GM12891 (cell line): ENCODE data around the gene URM1.

ENCODE experiments used
- POLR2A ChIP-seq: IDR thresholded peaks from 2 replicates; pipeline ENCODE4 v1.6.1; 2011; ENCODE audit warnings: low read depth, low read length, control low read depth
- POLR2AphosphoS5 ChIP-seq: IDR thresholded peaks from 2 replicates; pipeline ENCODE4 v1.6.1; 2011; ENCODE audit warnings: low read depth, low read length, control low read depth
- SPI1 ChIP-seq: IDR thresholded peaks from 2 replicates; pipeline ENCODE4 v1.6.1; 2011; ENCODE audit warnings: low read depth, low read length, control low read depth
- TAF1 ChIP-seq: IDR thresholded peaks from 2 replicates; pipeline ENCODE4 v1.6.1; 2011; ENCODE audit warnings: low read depth, low read length, control low read depth

- TF ChIP-seq SPI1 (no peak), POLR2AphosphoS5 (no peak), POLR2A (no peak), TAF1 (no peak)
These were observed 47.4 kb upstream of the URM1 start for GRCh38 chr9:128323791-128324190.
